Measurements from ENCODE around the gene ACY1.

- TF ChIP-seq CTCF (IDR thresholded peaks at IDR 0.05) = no peak
- TF ChIP-seq POLR2A (IDR thresholded peaks at IDR 0.05) = no peak
Measured at GRCh38 chr3:51968170-51968775, 15.1 kb upstream of the ACY1 start.

All from body of pancreas (tissue), 4 donors.